HL-60 (cell line): ENCODE results near the gene AKR7A3.

Experiments
- DNase-seq, 2 experiments: peaks; one replicate each; pipeline ENCODE4 v3.0.0-alpha.2; 2010 to 2020; ENCODE audit warnings: low read depth in 1 of 2, low spot score in 1 of 2
- H3K27ac ChIP-seq: fragments of 250-450 bp; sonication (Bioruptor Pico); replicated peaks from 2 replicates; pipeline ENCODE4 v1.5.1; 2020; ENCODE audit warnings: mild to moderate bottlenecking, moderate library complexity
- H3K27me3 ChIP-seq: fragments of 250-450 bp; sonication (Bioruptor Pico); 2 replicates; pipeline ENCODE4 v1.5.1; 2021; ENCODE audit warnings: mild to moderate bottlenecking, moderate library complexity; ENCODE audit not compliant: insufficient read depth, poor library complexity, severe bottlenecking
- H3K4me3 ChIP-seq: replicated peaks from 2 replicates; pipeline ENCODE4 v1.5.1; 2011; ENCODE audit warnings: mild to moderate bottlenecking, control low read depth, low read length; ENCODE audit not compliant: insufficient read depth
- GABPA ChIP-seq: IDR thresholded peaks from 2 replicates; pipeline ENCODE4 v1.6.1; 2012; ENCODE audit warnings: low read depth
- POLR2AphosphoS5 ChIP-seq: IDR thresholded peaks from 2 replicates; pipeline ENCODE4 v1.6.1; 2012; ENCODE audit warnings: low read depth
- SPI1 ChIP-seq: IDR thresholded peaks from 2 replicates; pipeline ENCODE4 v1.6.1; 2012; ENCODE audit warnings: low read depth, mild to moderate bottlenecking, borderline replicate concordance
- TF ChIP-seq, protein P1 (sequence below): IDR thresholded peaks from one replicate; pipeline ENCODE4 v1.5.1; 2011; ENCODE audit warnings: low read length, control low read depth, inconsistent platforms; ENCODE audit not compliant: insufficient read depth
- TF ChIP-seq, protein P2 (sequence below): IDR thresholded peaks from 2 replicates; pipeline ENCODE4 v1.6.1; 2012; ENCODE audit warnings: low read depth; ENCODE audit not compliant: insufficient replicate concordance

Gene AKR7A3

GRCh38 chr1:19325958-19326747, 37.6 kb upstream of the AKR7A3 start:
- peak; percentile 69 to 80 for DNase-seq
- Histone ChIP-seq H3K27ac (no peak overlapping the region), H3K4me3 (no peak overlapping the region), H3K27me3 (no peaks in the 10 kb centered on the region)
- TF ChIP-seq SPI1 (no peak), GABPA (no peak), POLR2AphosphoS5 (peak; percentile 56)

DNA sequence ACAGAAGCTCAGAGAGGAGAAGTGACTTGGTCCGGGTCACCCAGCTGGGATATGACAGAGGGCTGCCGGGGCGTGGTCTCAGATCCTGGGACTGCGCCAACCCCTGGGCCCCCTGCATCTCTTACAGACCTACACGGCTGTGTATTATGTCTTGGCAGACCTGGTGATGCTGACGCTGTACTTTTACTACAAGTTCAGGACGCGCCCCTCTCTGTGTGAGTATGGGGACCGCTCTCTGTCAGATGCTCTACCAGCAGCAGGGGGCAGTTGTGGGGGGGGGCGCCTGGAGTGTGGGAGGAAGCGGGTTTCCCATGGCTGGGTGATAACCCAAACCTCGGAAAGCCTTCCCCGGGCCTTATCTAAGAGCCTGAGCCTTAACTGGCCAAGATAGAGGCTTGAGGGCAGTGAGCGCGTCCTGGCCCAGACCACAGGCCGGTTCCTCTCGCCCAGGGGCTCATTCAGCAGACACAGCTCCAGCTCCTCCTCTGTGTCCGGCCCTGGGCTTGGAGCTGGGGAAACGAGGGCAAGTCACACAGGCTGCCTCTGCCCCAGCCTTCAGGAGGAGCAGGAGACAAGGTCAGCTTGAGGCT, 36.9 kb upstream of the AKR7A3 start:
- TF ChIP-seq, protein P1, sequence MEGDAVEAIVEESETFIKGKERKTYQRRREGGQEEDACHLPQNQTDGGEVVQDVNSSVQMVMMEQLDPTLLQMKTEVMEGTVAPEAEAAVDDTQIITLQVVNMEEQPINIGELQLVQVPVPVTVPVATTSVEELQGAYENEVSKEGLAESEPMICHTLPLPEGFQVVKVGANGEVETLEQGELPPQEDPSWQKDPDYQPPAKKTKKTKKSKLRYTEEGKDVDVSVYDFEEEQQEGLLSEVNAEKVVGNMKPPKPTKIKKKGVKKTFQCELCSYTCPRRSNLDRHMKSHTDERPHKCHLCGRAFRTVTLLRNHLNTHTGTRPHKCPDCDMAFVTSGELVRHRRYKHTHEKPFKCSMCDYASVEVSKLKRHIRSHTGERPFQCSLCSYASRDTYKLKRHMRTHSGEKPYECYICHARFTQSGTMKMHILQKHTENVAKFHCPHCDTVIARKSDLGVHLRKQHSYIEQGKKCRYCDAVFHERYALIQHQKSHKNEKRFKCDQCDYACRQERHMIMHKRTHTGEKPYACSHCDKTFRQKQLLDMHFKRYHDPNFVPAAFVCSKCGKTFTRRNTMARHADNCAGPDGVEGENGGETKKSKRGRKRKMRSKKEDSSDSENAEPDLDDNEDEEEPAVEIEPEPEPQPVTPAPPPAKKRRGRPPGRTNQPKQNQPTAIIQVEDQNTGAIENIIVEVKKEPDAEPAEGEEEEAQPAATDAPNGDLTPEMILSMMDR, result no peak
- TF ChIP-seq SPI1 (no peak), POLR2AphosphoS5 (no peak), GABPA (no peak)
- TF ChIP-seq, protein P2, sequence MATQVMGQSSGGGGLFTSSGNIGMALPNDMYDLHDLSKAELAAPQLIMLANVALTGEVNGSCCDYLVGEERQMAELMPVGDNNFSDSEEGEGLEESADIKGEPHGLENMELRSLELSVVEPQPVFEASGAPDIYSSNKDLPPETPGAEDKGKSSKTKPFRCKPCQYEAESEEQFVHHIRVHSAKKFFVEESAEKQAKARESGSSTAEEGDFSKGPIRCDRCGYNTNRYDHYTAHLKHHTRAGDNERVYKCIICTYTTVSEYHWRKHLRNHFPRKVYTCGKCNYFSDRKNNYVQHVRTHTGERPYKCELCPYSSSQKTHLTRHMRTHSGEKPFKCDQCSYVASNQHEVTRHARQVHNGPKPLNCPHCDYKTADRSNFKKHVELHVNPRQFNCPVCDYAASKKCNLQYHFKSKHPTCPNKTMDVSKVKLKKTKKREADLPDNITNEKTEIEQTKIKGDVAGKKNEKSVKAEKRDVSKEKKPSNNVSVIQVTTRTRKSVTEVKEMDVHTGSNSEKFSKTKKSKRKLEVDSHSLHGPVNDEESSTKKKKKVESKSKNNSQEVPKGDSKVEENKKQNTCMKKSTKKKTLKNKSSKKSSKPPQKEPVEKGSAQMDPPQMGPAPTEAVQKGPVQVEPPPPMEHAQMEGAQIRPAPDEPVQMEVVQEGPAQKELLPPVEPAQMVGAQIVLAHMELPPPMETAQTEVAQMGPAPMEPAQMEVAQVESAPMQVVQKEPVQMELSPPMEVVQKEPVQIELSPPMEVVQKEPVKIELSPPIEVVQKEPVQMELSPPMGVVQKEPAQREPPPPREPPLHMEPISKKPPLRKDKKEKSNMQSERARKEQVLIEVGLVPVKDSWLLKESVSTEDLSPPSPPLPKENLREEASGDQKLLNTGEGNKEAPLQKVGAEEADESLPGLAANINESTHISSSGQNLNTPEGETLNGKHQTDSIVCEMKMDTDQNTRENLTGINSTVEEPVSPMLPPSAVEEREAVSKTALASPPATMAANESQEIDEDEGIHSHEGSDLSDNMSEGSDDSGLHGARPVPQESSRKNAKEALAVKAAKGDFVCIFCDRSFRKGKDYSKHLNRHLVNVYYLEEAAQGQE, result no peak
- no peak overlapping the region for H3K4me3 ChIP-seq
- no peak overlapping the region for H3K27ac ChIP-seq
- DNase-seq, result no peak
- H3K27me3 ChIP-seq, result no peaks in the 10 kb centered on the region

GRCh38 chr1:19324665-19324990, 36.1 kb upstream of the AKR7A3 start:
- Histone ChIP-seq H3K27me3 (no peaks in the 10 kb centered on the region), H3K27ac (no peak overlapping the region), H3K4me3 (no peak overlapping the region)
- TF ChIP-seq POLR2AphosphoS5 (no peak), GABPA (no peak)
- TF ChIP-seq, protein P1, result no peak
- TF ChIP-seq, protein P2, result no peak
- DNase-seq, result no peak

GRCh38 chr1:19323987-19324664, 35.6 kb upstream of the AKR7A3 start:
- Histone ChIP-seq H3K27ac (no peak overlapping the region), H3K27me3 (no peaks in the 10 kb centered on the region), H3K4me3 (no peak overlapping the region)
- no peak for DNase-seq
- TF ChIP-seq POLR2AphosphoS5 (no peak), GABPA (no peak), SPI1 (no peak)
- TF ChIP-seq, protein P1, result no peak
- TF ChIP-seq, protein P2, result no peak
